HEK293T (cell line): ENCODE measurements around the gene LRRIQ3.

Experiments used
- ARNT ChIP-seq: fragments of 450-650 bp; IDR thresholded peaks from 2 replicates; pipeline ENCODE4 v1.6.1; 2017; ENCODE audit warnings: mild to moderate bottlenecking
- BHLHE40 ChIP-seq: fragments of 450-650 bp; IDR thresholded peaks from 2 replicates; pipeline ENCODE4 v1.6.1; 2016; ENCODE audit warnings: mild to moderate bottlenecking, moderate library complexity, borderline replicate concordance
- ELF4 ChIP-seq: fragments of 450-650 bp; IDR thresholded peaks from 2 replicates; pipeline ENCODE4 v1.6.1; 2017; ENCODE audit warnings: antibody characterized with exemption
- FOXK2 ChIP-seq: fragments of 450-650 bp; IDR thresholded peaks from 2 replicates; pipeline ENCODE4 v1.6.1; 2016; ENCODE audit warnings: mild to moderate bottlenecking
- FOXM1 ChIP-seq: fragments of 450-650 bp; IDR thresholded peaks from 2 replicates; pipeline ENCODE4 v1.6.1; 2017; ENCODE audit warnings: mild to moderate bottlenecking, borderline replicate concordance
- HDGF ChIP-seq: fragments of 450-650 bp; IDR thresholded peaks from 2 replicates; pipeline ENCODE4 v1.6.1; 2017; ENCODE audit warnings: antibody characterized with exemption, borderline replicate concordance
- LEF1 ChIP-seq: fragments of 450-650 bp; IDR thresholded peaks from 2 replicates; pipeline ENCODE4 v1.6.1; 2017; ENCODE audit warnings: mild to moderate bottlenecking, borderline replicate concordance
- SP1 ChIP-seq: fragments of 450-650 bp; IDR thresholded peaks from 2 replicates; pipeline ENCODE4 v1.6.1; 2017

DNA sequence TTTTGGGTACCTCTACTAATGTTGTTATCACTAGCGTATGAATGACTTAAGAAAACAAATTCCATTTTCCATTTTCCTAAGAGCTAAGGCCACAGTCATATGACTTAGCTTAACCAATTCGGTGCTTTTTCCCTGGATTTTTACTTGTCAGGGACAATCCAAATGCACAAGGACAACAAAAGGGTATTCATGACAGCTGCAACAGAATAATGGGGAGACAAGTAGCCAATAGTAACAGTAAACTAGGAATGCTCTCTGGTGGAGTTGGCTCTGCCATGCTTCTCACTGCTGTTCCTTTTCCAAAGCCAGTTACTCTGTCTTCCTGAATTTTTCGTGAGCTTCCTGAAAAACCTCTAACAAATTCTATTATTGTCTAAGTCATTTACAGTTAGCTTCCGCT lies 52.9 kb downstream of the LRRIQ3 start:
- TF ChIP-seq ELF4 (no peak), LEF1 (no peak), BHLHE40 (no peak), FOXM1 (no peak), ARNT (no peak), HDGF (no peak), FOXK2 (no peak), SP1 (no peak)
